ENCODE results near the gene PRCP.
A peak's percentile ranks its signal among the peaks of the same experiment; 100 is the strongest.
"Not testable (repeated sequence)": the region's sequence is repeated elsewhere in the genome, so short reads cannot be mapped to it uniquely, and the experiment has no call there.

The PRCP gene

GRCh38 chr11:82858133-82858532 lies 42.1 kb downstream of the PRCP start:
- Histone ChIP-seq H3K27me3 (replicated peaks) (no peaks in the 10 kb centered on the region), H3K27ac (peak overlapping the region; percentile 70), H3K36me3 (replicated peaks) (no peaks in the 10 kb centered on the region), H3K4me3 (ENCODE audit: low read depth, low read length) (no peak overlapping the region)
- DNase-seq, result peak; percentile 7
- in situ Hi-C loops (cut with HindIII; ENCODE audit: low pct_ligation_motif_present, low sequenced_read_pairs), result no loop called here
- no peak for TF ChIP-seq CTCF (IDR thresholded peaks at IDR 0.05; ENCODE audit: low read depth, low read length, missing control alignments)

GRCh38 chr11:82857145-82857544 lies 43.1 kb downstream of the PRCP start:
- Histone ChIP-seq H3K36me3 (replicated peaks) (no peaks in the 10 kb centered on the region), H3K4me3 (ENCODE audit: low read depth, low read length) (no peak overlapping the region), H3K27me3 (replicated peaks) (no peaks in the 10 kb centered on the region), H3K27ac (no peak overlapping the region)
- in situ Hi-C loops (cut with HindIII; ENCODE audit: low pct_ligation_motif_present, low sequenced_read_pairs), result no loop called here
- TF ChIP-seq CTCF (IDR thresholded peaks at IDR 0.05; ENCODE audit: low read depth, low read length, missing control alignments), result no peak
- no peak for DNase-seq

- H3K4me3 ChIP-seq (ENCODE audit: low read depth, low read length), result no peak overlapping the region
- no peak overlapping the region for H3K27ac ChIP-seq
- no peaks in the 10 kb centered on the region for H3K36me3 ChIP-seq (replicated peaks)
- no peak for TF ChIP-seq CTCF (IDR thresholded peaks at IDR 0.05; ENCODE audit: low read depth, low read length, missing control alignments)
- in situ Hi-C loops (cut with HindIII; ENCODE audit: low pct_ligation_motif_present, low sequenced_read_pairs), result no loop called here
- no peak for DNase-seq
- no peaks in the 10 kb centered on the region for H3K27me3 ChIP-seq (replicated peaks)
Measured at GRCh38 chr11:82855616-82856015, 44.6 kb downstream of the PRCP start.

- DNase-seq; H3K27me3 ChIP-seq (replicated peaks); H3K36me3 ChIP-seq (replicated peaks); H3K4me3 ChIP-seq (ENCODE audit: low read depth, low read length); in situ Hi-C loops (cut with HindIII; ENCODE audit: low pct_ligation_motif_present, low sequenced_read_pairs); H3K27ac ChIP-seq: not testable (repeated sequence)
Measured at GRCh38 chr11:82854916-82855315, 45.3 kb downstream of the PRCP start.

GRCh38 chr11:82854242-82854641 lies 46.0 kb downstream of the PRCP start:
- Histone ChIP-seq H3K27me3 (replicated peaks) (no peaks in the 10 kb centered on the region), H3K4me3 (ENCODE audit: low read depth, low read length) (no peak overlapping the region), H3K36me3 (replicated peaks) (no peaks in the 10 kb centered on the region), H3K27ac (no peak overlapping the region)
- in situ Hi-C loops (cut with HindIII; ENCODE audit: low pct_ligation_motif_present, low sequenced_read_pairs), result no loop called here
- DNase-seq, result no peak
- no peak for TF ChIP-seq CTCF (IDR thresholded peaks at IDR 0.05; ENCODE audit: low read depth, low read length, missing control alignments)

GRCh38 chr11:82848829-82849228 lies 51.4 kb downstream of the PRCP start:
- Histone ChIP-seq H3K4me3 (ENCODE audit: low read depth, low read length) (no peak overlapping the region), H3K27ac (no peak overlapping the region), H3K36me3 (replicated peaks) (no peaks in the 10 kb centered on the region), H3K27me3 (replicated peaks) (no peaks in the 10 kb centered on the region)
- DNase-seq, result no peak
- TF ChIP-seq CTCF (IDR thresholded peaks at IDR 0.05; ENCODE audit: low read depth, low read length, missing control alignments), result no peak
- in situ Hi-C loops (cut with HindIII; ENCODE audit: low pct_ligation_motif_present, low sequenced_read_pairs), result no loop called here

Data from brain microvascular endothelial cell (primary cell).